SKM-1 treated with dmso at 0.1 percent for 144 hours (cell line): ENCODE data around the gene FANK1.

ENCODE experiments used
- DNase-seq: peaks from one replicate; lab custom pipeline; 2025; ENCODE audit not compliant: unreplicated experiment; lab: John Stamatoyannopoulos, UW

Gene FANK1

DNA sequence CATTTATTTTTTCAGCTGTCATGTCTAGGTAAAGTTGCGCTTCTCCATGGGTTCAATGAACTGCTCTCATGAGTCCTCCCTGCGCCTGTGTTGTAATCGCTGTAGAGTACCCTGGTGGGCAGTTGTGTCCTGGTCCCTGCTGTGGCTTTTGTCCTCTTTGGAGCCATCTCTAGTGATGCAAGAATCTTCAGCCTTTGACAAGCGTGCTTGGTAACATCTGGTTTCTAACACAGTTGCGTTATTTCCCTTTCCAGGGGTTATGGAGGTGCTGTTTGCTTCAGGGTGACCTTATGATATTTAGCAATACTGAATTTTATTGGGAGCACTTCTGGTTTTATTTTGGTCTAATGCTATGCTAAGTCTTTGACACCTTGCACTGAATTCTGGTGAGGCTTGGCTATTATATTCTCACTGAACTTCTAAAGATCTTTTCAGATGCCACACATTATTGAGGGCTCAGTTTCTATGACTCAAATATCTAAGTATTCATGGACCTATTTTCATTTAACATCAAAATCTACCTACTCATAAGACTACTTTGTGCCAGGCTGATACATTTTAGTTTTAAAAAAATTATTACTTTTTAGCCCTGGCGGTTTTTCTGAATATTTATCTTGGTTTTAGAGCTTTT is 88.6 kb downstream of the FANK1 start:
- DNase-seq: no peak

DNA sequence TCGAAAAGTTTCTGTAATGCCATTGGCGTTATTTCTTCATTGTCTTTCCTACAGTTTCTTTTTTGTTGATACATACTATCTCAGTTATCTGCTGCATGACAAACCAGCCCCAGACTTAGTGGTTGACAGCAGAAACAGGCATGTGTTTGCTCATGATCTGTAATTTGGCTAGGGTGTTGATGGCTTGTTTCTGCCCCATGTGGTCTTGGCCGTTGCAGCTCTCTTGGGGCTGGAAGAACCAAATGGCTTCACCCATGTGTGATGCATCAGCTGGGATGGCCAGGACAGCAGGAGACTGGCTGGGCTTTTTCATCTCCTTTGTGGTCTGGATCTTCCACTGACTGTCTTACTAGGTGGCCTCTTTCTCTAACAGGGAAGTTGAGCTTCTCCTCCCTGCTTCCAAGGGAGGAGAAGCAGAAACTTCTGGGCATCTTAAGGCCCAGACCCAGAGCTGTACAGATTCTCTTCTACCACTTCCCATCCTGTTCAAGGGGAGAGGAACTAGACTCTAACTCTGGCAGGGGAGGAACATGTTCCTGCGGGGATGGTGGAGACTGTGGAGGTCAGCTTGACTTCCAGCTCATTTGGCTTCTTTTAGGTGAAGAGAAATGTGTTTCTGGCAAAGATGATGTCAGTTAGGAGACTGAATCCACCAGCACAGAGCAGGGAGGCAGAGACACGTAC is 89.3 kb downstream of the FANK1 start:
- no peak for DNase-seq

DNA sequence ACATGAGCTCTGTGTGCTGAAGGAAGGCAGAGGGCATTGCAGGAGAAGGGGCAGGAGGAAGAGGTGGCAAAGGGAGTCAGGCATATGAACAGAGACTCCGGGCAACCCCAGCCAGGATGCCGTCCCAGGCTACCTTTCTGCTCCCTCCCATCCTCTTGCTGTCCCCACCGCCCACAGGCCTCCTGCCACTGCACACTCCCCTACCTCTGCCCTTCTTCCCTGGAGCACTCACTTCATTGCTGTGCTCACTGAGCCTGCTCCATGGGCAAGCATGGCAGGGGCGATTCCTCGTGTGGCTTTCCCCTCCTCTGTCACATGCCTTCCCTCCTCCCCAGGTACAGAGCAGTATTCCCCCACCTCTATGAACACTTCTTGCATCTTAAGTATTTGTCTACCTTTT is 93.4 kb downstream of the FANK1 start:
- no peak for DNase-seq

DNA sequence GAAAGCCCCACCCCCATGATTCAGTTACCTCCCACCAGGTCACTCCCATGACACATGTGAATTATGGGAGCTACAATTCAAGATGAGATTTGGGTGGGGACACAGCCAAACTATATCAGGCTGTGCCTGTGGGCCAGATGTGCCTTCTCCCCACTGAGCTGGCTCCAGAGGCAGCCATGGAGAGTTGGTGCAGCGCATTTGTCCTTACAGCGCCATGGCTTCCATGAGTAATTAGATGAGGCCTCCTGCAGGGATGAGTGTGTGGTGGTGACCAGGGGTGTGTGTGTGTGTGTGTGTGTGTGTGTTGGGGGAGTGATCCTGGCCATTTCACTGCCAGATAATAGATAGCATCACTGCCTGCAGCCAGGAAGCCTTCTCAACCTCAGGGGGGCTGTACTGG is 94.6 kb downstream of the FANK1 start:
- DNase-seq: no peak

DNA sequence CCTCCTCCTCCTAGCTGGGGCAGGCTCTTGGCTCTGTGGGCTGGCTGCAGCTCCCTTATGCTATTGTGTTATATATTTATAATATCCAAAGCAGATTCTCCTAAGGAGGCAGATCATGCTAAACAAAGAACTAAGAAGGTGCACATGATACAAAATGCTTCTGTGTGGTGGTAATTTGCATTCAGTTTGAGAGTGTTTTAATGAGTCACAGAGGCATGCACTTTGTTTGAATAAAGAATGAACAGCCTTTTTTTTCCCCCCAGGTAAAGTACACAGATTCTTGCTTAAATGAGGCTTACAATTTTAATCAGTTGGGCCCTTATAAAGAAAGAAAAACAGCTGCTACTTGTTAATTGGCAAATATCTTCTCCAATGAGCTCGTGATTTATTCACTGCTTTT is 95.0 kb downstream of the FANK1 start:
- DNase-seq: no peak

DNA sequence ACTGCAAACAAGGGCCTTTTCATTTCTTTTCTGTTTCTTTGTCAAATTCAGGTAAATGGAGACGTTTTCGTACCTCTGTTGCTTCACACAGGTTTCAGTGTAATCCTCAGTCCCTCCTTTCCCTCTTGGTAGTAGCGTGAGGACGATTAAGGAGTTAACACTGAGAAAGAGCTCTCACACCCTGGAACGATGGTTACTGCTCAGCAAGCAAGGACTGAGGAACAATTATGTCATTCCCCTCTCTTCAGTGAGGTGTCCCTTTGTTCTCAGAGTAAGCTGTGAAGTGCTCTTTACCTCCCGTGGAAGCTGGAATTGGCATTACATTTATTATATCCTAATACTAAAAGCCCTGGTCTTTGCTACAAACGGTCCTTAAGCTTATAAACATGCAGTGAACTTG is 95.9 kb downstream of the FANK1 start:
- no peak for DNase-seq

DNA sequence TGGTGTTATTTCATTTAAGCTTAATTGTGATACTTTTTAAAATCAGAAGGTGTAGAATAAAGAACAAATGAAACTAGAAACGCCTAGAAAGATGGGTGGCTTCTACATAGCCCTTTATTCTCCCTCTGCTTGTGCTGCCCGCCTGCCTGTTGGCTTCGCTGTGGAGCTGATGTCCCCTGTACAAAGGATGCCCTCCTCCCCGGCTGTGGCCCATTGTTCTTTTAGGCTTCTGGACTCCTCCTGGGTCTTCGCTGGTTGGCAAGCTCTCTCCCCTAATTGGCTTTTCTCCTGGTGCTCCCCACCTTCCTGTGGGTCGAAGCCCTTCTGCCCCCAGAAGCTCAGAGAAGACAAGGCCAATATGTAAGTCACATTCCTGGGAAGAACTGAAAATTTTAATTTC is 98.2 kb downstream of the FANK1 start:
- no peak for DNase-seq

DNA sequence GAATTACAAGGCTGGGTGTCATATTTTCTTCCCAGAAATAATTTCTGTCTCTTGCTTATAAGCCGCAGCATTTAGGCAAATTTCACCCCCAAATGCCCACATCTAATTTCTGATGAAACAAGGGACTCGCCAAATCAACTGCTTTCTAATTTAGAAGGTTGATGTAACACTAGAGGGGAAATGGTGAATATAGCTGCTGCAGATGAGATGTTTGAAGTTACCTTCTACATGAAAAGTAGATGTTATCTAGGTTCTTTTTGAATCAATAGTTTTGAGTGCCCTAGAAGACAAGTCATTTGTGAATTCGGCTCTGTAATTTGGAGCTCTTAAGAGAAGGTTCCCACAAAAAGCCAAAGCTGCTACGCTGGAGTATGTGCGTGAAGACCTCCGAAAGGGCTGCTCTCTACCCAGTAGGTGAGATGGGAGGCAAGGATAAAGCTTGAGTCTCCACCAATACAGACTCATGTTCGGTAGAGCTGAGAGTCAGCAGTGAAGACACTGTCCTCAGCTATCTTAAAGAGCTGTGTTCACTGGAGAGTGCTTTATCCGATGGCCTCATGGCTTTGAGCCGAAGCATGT is 99.5 kb downstream of the FANK1 start:
- no peak for DNase-seq

DNA sequence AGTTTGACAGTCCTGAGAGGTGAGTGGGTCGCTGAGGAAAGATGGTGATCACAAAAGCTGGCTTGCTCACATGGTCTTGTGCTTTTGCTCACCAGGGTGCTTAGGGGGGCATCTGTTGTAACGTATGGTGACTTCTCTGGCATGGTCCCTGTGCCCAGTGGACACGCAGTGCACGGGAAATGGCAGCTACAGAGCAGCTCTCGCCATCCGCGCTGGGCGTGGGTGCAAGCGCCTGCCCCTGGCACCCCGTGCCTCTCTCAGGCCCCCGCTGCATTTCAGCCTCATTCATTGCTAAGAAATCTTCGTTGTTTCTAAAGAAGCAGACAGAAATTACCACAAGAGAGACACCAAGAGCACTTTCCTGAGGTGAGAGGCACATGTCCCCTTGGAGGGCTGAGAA is 101.2 kb downstream of the FANK1 start:
- no peak for DNase-seq

DNA sequence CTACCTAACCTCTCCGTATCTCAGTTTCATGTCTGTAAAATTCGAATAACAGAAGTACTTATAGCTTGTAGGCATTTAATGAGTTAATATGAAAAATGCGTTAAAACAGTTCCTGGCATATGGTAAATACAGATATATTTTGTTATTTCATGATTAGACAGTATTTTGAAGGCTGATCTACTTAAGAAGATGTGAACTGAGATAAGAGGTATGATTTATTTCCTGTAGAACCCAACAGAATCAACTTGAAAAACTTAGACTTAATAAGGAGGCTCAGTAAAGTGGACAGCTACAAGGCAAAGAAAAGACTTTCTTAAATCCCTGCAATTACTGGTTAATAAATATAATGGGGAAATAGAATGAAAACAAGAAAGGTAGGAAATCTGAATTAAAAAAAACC is 103.3 kb downstream of the FANK1 start:
- DNase-seq: no peak

DNA sequence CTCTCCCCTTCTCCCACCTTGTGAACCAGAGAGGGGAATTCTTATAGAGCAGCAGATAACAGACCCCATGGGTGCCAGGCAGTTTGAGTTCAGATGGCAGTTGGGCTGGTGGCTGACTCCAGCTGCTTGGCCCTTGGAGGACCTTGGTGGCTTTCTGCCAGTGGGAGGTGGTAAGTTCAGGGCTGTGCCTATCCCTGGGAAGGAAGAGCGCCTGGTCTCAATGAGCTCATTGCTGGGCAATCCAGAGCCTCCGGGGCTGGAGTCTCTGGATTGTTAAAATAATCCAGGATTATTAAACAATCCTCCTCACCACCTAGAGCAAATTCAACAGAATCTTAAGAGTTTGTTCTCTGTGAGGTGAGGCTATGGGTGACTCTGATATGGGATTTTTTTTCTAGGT is 105.2 kb downstream of the FANK1 start:
- DNase-seq: no peak

DNA sequence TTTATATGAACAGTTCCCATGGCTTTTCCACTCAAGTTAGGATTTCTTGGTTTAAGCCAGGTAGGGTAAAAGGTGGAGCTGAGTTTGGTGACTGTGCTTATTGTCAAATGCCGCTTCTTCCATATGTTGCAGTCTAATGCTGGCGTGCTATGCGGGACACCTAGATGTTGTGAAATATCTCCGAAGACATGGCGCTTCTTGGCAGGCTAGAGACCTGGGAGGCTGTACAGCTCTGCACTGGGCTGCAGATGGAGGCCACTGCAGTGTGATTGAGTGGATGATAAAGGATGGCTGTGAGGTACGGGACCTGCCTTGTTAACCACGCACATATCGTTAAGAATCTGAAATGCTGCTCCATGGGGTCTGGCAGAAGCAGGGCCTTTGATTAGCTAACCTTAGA is 108.4 kb downstream of the FANK1 start:
- no peak for DNase-seq

DNA sequence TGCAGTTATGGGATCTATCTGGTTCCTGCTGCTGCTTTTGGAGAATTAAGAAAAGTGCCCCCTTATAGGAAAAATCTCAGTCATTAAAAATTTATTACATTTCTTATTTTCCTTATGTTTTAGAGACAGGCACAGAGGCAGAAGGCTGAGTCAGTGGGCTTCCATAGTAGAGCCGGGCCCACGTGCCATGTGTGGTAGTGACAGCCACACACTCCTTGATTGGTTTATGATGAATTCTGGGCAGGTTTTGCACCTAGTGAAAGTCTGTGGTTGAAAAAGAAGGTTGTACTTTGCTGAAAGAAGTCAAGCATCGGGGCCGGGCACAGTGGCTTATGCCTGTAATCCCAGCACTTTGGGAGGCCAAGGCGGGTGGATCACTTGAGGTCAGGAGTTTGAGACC is 109.9 kb downstream of the FANK1 start:
- DNase-seq: no peak

DNA sequence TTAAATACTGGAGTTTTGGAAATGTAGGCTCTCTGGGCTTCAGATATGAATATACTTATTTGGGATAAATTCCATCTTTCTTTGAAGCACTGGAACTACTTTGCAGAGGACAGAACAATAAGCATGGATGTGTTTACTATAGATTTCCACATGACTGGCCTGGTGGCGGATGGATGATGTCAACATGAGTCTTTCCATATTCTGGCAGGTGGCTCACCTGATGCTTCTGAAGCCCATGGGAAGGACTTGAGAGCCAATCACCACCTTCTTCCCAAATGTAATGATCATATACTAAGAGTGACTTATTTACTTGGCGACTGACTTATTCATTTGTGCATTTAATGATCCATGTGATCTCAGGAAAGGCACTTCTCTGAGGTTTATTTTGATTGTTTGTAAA is 110.5 kb downstream of the FANK1 start:
- no peak for DNase-seq

DNA sequence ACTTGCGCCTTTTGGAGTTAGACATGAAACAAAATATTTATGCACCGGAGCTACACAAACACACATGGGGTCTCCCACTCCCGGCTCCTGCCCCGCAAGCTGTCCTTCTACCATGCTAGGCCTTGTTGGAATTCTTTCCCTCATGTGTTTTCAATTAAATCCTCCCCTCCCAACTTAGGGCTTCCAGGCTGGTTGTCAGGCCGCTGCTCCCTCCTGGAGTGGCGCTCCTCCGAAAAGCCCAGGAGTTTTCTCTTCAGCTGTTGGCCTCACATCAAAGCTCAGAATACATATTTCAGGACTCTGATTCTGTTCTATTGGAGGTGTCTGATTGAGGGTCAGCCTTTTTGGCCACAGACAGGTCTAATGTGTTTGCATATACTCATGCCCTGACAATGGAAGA is 113.3 kb downstream of the FANK1 start:
- DNase-seq: no peak

DNA sequence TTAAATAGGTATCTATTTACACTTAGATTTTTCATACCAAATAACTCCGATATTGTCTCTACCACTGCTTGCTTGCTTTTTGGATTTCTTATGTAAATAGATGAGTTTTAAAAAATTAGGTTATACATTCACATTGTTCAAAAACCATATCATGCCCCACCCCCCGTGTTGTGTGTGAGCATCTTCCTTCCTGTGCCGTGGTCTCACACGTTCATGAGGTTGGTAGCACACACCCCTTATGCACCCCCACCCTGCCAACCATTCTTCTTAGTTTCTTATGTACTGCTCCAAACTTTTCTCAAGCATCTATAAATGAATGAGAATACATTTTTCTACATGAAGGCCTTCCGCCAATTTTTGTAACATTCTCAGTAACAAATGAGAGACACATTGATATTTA is 115.6 kb downstream of the FANK1 start:
- DNase-seq: no peak

DNA sequence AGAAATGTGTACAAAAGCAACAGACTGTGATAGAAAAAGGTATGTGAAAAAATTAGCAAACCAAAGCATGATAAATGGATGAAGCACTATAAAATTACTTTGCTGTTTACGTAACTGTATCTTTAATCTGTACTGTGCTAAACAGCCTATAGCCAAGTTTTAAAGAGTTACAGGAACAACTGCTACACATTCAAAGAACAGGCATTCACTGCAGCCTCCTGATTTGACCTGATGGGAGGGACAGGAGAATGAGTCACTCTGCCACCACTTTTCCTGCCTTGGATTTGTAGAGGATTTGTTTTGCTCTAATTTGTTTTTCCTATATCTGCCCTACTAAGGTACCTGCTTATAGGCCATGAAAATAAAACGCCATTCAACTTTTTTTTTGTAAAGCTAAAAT is 116.1 kb downstream of the FANK1 start:
- DNase-seq: no peak

DNA sequence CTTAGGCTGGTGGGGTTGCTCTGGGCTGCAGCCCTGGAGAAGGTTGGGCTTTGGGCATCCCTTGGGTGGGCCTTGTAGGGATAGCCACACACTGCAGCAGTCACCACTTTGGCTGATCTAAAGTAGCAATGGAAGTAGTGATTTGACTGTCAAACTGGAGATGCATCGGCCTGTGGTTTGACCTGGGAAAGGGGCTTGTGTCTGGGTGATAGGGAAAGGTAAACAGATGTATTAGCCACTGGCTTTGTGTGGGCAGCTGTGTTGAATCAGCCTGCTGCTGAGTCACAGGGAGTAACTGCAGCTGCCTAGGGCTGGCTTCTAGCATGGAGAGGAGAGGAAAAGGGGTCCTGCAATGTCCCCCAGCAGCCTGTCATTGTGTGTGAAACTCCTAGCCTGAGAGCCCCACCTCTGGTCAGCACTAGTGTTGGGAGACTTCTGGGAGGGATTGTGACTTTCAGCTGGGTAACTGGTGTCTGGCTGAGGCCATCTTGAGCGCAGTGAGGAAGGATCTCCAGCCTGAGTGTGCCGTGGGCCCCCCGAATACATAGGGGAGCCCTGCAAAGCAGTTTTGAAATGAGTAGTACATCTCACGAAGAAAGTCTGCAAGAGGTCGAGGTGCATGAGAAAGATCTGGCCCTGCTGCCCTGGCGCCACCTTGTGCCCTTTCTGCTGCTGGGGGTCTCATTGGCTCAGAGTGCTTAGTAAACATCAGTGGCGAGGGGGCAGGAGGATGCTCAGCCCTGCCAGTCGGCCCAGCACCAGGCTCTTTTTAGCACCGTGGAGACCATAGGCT is 117.3 kb downstream of the FANK1 start:
- no peak for DNase-seq

DNA sequence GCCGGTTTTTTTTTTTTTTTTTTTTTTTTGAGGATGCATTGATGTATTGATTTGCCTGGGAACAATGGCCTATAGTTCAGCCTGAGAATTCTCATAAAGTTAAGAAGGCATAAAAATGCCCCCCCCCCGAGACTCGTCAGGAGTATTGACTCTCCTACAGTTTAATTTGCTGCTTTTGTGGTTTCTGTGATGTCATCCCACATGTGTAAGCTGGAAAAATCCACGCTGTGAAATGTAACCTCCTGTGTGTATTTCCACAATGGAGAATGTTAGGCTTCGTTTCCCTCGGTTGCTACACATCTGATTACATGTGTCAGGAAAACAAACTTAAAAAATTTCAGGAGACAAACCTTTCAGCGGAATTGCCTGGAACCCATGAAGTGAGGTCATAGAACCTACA is 117.9 kb downstream of the FANK1 start:
- DNase-seq: no peak

DNA sequence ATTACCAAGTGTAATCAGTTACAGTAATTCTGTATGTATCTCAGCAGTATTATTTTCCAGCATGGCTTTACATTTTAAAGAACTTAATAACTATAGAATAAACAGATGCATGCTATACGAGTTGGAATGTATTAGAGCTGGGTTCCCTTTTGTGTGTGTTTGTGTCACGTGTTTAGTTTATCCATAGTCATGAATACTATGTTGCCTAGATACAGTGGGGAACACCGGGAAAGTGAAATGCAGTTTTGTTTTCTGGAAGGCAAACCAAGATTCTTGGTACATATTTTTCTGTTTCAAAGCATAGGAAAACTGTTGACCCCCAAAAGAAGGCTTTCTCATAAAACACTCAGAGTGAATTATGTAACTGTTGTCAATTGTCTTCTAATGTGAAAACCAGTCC is 119.0 kb downstream of the FANK1 start:
- no peak for DNase-seq

DNA sequence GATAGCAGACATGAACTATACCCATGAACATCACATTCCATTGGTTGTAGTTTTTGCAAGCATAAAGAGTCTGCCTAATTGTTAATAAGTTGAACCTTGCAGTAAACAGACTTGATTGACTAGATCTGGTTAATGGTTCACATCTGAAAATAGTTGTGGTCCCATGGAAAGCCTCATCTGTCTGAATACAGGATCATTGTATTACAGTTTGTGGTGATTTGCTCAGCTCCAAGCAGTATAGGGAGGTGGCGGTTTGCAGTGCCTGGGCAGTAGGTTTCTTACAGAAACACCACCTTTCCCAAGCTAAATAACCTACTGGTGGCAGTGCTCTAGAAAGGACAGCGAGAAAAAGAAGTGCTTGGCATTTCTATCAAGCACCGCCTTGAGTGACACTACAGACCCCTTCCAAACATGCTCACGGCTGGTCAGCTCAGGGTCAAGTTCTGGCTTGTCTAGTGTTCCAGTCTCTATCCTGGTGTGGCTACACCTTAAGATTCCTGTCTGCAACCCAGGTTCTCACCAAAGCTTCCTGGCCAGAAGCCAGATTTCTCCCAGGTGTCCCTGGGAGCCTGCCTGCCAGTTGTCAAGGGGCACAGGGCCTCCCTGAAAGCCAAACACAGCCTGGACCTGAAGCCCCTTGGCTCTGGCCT is 119.9 kb downstream of the FANK1 start:
- no peak for DNase-seq

DNA sequence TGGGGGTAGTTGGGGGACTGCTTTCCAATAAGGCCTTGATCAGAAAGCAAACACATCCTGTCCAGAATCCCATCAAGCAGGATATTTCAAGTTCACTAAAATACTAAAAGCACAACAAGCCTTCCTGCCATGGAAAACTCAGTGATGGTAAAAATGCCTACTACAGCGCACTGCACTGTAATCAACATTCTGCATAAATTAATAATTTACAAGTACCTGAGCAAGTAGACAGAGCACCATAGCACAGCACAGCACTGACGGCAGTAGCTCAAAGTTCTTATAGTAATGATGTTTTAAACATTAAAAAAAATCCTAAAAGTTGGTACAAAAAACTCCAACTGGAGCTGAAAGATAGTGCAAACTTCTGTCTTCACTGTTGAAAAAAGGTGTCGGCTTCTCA is 120.5 kb downstream of the FANK1 start:
- no peak for DNase-seq
